Jurkat, Clone E6-1 (cell line): ENCODE measurements around the gene ALPK1.

Experiments used
- DNase-seq: peaks from one replicate; pipeline ENCODE4 v3.0.0-alpha.2; 2011; ENCODE audit warnings: low read depth, low spot score
- H3K4me3 ChIP-seq: 2 replicates; pipeline ENCODE4 v1.5.1; 2011; ENCODE audit warnings: mild to moderate bottlenecking, low read length, control low read depth, moderate library complexity

Gene ALPK1

DNA sequence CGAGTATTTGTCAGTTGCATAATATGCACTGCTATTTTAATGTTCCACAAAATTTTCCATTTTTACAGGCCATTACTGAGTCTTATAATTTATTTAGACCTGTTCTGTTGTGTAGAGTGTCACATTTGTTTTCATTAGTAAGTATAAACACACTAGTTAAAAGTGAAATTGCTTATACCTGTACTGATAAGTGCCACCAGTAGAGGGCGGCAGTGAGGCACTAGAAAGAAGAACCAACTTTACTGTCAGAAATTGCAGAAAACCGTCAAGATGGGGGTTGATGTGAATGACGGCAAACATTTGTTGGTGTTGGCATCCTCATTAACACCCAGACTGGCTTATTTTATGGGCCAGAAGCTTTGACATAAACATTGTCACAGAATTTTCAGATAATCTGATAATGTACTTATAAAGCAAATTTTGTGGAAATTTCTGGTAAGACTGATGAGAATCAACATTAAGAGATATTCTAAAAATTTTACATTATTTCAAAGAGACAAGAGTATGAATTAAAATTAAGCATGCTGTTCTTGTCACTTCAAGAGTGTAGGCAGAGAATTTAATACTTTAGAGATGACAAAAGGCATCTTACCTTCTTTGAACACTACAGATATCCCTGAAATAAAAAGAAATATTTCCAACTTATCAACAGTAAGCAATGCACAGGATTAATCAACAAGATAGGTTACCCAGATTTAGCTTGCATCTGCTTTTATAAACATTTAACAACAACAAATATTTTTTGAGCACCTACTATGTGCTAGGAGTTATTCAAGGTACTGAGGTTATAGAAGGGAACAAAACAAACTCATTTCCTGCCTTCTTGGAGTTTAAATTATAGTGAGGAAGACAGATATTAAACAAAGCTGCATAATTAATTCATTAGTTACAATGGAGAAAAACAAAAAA is 24.9 kb downstream of the ALPK1 start:
- peak; percentile 70 for DNase-seq
- H3K4me3 ChIP-seq, result no peak overlapping the region

DNA sequence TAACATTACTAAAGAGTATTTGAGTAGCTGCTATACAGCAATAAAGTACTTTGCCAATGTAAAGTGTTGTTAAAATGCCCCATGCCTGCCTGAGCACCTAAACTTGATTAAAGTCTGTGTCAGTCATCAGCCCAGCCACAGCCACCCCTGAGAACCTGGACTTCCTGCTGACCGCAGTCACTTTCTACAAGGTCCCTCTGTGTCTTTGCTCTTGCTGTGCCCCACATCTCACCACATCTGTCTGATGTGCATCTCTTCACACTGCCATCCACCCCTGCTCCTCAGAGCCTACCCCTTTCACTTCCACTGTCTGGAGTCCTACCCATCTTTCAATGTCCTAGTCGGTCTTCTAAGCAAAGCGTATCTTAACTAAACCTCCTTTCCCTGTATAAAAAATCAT is 25.7 kb downstream of the ALPK1 start:
- H3K4me3 ChIP-seq, result no peak overlapping the region
- DNase-seq, result no peak

DNA sequence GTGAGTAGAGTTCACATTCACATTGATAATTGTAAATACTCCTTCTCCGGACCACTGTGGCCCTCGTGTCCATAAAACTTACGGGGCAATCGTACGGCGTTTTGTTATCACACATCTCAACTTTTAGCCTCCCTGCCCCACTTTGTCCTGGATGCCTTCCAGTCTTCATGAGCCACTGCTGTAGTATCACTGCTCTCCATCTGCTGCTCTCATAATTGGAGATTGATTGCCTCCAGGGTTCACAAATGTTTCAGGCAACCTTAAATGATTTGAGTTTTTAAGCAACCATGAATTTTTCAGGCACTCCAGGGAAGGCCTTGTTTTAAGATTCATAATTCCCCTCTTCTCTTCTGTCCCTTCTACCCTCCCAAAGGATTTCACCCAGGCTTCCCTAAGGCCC is 28.4 kb downstream of the ALPK1 start:
- H3K4me3 ChIP-seq, result no peak overlapping the region
- no peak for DNase-seq

DNA sequence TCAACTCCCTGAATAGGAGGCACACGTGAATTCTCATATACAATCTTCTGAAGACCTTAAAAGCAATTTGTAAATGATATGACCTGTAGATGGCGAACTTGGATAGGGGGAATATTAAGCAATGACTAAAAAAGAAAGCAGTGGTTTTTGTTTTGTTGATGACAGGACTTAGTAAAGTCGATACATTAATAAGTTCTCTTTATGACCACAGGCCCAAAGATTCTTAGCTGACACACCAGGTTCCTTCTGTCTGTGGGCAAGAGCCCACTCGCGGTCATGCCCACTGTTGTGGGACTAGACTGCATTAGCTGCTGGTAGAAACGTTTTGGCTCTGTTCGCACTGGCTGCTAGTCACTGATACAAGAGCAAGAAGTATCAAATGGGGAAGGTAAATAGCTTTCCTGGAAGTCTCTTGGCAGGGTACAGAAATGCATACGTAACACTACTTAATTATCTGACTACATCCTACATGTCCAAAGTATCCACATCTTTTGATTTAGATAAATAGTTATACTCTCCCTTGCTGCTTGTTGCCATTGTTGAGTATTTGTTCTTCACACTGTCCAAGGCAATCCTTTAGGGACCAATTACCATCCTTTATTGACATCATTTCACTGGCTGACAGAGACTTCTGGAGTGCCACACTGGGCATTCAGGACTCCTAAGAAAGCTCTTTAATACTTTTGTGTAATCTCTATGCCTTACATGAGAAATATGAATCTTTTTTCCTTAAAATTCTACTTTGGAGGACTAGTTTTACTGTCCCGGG is 31.0 kb downstream of the ALPK1 start:
- DNase-seq, result peak; percentile 41

DNA sequence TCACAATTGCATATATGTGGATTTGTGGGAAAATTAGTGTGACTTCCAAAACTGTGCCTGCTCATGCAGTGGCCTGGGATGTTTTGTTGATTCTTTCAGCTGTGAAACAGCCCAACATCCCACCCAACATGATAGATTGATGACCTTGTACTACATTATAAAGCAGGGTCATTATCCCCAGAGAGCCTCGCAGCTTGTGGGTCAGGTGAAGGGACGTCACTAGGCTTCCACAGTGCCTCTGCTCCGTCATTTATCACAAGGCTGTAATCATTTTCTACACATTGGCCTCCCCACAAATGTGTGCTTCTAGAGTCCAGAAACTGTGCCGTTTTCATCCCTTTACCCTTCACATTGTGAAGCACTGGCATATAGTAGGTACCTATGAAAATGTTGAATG is 31.6 kb downstream of the ALPK1 start:
- no peak for DNase-seq
- H3K4me3 ChIP-seq, result no peak overlapping the region

More for the DNA sequence above, 31.0 kb downstream of the ALPK1 start:
- H3K4me3 ChIP-seq, result no peak overlapping the region

DNA sequence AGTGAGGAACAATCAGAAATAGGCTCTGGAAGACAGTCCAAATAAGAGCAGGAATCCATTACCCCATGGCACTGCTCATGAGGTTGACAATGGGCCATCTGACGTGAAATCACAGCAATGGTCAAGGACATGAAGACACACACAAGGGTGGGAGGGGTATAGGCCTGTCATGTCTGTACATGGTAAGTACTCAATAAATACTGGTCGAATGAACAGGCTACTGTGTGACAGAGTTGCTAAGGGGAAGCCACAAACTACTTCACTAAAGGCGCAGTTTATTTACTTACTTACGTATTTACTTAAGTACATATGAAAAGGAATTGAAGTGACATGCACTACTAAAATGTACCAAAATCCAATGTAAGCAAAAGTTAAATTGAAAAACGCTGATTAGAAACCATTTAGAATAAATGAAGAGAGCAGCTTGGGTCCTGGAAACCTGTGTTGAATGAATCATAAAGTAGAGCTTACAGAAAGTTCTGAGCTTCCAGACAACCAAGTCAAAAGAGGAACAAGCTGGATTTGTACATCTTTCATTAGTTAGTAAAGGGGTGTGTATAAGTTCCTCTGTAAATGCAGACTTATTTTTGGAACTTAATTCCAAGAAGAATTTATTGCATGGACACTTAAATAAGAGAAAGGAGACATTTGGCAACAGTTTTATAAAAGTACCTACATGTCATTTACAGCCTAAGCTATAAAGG is 32.7 kb downstream of the ALPK1 start:
- no peak for DNase-seq
- H3K4me3 ChIP-seq, result no peak overlapping the region

GRCh38 chr4:112330921-112331320 is 33.8 kb downstream of the ALPK1 start:
- no peak for DNase-seq
- H3K4me3 ChIP-seq, result no peak overlapping the region

- H3K4me3 ChIP-seq, result no peak overlapping the region
- no peak for DNase-seq
Observed at GRCh38 chr4:112332398-112332797, 35.2 kb downstream of the ALPK1 start.

- no peak overlapping the region for H3K4me3 ChIP-seq
- no peak for DNase-seq
Observed at GRCh38 chr4:112340023-112340422, 42.9 kb downstream of the ALPK1 start.

GRCh38 chr4:112341033-112341432 is 43.9 kb downstream of the ALPK1 start:
- DNase-seq, result no peak
- no peak overlapping the region for H3K4me3 ChIP-seq

- no peak overlapping the region for H3K4me3 ChIP-seq
- no peak for DNase-seq
Observed at GRCh38 chr4:112343330-112344080, 46.3 kb downstream of the ALPK1 start.

DNA sequence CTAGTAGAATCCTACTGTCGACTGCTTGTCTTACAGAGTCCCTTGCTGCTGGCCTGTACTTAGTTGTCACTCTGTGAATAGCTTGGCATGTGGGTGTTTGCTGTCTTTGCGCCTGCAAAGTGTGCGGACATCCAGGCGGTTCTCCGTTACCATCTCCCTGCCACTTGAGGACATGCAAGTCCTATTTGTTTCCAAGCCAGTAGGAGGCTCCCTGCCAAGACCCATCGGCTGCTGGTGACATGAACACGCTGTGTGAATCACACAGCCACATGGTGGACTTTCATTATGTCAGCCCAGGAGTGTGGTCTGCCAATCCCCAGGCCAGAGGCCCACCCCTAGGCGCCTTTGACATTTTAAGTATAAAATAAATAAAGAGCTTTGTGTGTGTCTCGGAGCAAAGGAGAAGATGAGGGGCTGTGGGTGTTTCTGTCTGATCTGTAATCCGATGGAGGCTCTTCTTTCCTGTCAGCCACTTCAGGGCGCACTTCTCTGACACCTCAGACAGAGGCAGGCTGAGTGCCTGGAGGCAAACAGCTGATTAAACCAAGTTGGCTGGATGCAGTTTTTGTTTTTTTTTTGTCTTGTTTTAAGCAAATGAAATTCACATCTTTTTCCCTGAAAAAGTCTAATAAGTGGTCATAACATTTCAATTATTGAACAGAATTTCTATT is 51.5 kb downstream of the ALPK1 start:
- DNase-seq, result no peak
- H3K4me3 ChIP-seq, result no peak overlapping the region

DNA sequence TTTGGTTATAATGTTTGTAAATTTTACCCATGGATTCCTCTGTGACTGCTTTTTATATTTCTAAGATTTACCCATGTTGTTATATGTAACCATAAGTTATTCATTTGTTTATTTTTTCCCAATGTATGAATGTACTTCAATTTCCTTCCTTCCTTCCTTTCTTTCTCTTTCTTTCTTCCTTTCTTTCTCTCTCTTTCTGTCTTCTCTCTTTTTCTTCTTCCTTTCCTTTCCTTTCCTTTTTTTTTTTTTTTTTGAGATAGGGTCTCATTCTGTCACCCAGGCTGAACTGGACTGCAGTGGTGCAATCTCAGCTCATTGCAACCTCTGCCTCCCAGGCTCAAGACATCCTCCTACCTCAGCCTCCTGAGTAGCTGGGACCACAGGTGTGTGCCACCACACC is 55.6 kb downstream of the ALPK1 start:
- no peak overlapping the region for H3K4me3 ChIP-seq
- no peak for DNase-seq

DNA sequence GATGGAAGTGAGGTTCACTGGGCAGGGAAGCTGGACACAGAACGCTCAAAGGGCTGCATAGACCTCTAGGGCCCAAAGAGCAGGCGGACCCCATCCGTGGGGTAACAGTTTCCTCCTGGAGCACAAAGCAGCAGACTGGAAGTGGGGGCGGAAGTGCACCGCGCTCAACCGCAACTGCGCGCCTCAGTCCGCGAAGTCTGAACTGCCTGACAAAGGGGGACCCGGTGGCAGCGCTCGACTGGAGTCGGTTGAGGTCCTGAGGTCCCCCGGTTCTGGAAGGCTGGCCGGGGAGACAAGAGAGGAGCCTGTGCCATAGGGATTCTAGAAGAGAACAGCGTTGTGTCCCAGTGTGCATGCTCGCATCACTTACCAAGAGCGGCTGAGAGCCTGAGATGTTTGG is 58.5 kb downstream of the ALPK1 start:
- no peak for DNase-seq
- no peak overlapping the region for H3K4me3 ChIP-seq

DNA sequence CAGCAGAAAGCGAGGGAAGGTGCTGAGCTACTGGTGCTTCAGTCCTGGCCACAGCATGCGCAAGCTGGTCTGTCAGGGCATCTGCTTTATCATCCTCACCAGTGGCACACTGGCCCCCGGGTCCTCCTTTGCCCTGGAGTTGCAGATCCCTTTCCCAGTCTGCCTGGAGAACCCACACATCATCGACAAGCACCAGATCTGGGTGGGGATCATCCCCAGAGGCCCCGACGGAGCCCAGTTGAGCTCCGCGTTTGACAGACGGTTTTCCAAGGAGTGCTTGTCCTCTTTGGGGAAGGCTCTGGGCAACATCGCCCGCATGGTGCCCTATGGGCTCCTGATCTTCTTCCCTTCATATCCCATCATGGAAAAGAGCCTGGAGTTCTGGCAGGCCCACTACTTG is 60.3 kb downstream of the ALPK1 start:
- DNase-seq, result no peak
- no peak overlapping the region for H3K4me3 ChIP-seq

GRCh38 chr4:112357897-112358296 is 60.7 kb downstream of the ALPK1 start:
- DNase-seq, result no peak
- no peak overlapping the region for H3K4me3 ChIP-seq

DNA sequence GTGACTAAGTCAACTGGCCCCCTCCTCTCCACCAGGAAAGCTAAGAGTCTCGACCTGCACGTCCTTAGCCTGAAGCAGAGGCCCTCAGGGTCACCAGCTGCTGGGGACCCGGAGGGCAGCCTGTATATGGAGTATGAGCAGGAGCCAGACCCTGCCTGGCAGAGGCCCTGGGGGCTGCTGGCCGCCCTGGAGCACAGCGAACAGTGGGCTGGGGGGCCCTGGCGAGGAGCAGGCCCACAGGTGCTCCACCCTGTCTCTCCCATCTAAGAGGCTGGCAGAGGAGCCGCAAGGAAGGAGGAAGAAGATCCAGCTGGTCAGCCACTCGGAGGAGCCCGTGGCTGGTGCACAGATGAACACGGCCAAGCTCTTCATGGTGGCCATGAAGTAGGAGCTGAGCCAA is 61.2 kb downstream of the ALPK1 start:
- no peak for DNase-seq
- no peak overlapping the region for H3K4me3 ChIP-seq

DNA sequence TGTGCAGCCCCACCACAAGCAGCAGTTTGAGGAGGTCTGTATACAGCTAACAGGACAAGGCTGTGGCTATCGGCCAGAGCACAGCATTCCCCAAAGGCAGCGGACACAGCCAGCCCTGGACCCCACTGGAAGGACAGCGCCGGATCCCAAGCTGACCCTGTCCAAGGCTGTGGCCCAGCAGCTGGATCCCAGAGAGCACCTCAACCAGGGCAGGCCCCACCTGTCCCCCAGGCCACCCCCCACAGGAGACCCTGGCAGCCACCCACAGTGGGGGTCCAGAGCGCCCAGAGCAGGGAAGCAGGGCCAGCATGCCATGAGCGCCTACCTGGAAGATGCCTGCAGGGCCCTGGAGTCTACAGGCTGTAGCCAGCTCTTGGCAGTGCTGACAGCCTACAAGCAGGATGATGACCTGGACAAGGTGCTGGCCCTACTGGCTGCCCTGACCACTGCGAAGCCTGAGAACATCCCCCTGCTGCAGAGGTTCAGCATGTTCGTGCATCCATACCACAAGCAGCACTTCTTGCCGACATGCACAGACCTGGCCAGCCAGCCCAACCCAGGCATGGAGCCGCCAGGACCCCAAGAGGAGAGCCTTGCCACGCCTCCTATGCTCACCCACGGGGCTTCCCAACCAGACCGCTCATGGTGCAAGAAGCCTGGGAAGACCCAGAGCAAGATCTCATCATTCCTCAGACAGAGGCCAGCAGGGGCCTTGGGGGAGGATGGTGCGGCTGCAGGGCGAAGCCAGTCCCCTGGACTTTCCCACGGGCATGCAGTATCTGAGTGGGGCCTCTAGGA is 62.0 kb downstream of the ALPK1 start:
- no peak overlapping the region for H3K4me3 ChIP-seq
- no peak for DNase-seq
